ENCODE measurements around the gene PHACTR1. TPM values are rescaled to one million over a fixed set of nuclear protein-coding genes. Genes with fewer than 3 reads are reported as not detected.

The PHACTR1 gene
- total RNA-seq, 1 experiment from 2014 or later: 0.21 TPM

DNA sequence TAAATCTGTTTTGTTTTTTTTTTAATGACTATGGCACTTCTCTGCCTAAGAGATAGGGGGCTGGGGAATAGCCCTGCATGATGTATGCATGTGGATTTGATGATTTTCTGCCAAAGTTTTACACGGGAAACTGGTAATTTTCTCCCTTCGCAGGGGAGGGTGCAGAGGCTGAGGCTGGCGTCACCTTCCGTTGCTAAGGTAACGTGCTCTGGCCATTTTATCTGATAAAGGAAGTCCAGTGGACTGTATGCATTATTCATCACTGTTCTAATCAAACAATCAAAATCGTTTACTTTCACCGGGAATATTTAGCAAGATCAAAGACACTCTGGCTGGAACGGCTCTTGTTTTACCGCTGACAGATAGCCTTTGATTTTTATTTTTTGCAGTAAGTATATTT lies 789 bp downstream of the PHACTR1 start:
- CTCF ChIA-PET: no interaction called here

DNA sequence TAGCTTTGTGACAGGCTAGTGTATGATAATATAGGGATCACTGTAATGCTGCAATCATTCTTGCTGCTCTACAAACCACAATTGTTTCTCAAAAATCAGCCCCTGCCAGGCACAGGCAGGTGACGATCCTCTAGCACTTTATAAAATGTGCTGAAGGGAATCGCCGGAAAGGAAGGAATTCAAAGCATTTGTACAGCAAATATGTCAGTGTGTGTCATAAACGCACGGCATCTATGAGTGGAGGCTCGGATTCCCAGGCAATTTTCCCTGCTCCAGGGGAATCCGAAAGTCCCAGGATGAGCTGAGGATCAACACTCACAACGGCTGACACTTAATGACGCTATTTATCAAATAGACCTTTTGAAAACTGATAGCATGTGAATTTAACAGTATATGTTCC lies 1.4 kb downstream of the PHACTR1 start:
- no peak for DNase-seq
- intact Hi-C loops (cut with micrococcal nuclease; ENCODE audit: unreplicated experiment): no loop called here
- BruUV-seq (replicated peaks): no TSS peak
- no peaks in the 10 kb centered on the region for H3K36me3 Mint-ChIP-seq (ENCODE audit: insufficient read depth, unreplicated experiment)
- no peak overlapping the region for H3K27ac Mint-ChIP-seq (ENCODE audit: unreplicated experiment)
- H3K27me3 Mint-ChIP-seq (ENCODE audit: unreplicated experiment): peaks cover 87% of the 10 kb centered on the region
- CTCF ChIA-PET: no interaction called here
- TF ChIP-seq, protein P1, sequence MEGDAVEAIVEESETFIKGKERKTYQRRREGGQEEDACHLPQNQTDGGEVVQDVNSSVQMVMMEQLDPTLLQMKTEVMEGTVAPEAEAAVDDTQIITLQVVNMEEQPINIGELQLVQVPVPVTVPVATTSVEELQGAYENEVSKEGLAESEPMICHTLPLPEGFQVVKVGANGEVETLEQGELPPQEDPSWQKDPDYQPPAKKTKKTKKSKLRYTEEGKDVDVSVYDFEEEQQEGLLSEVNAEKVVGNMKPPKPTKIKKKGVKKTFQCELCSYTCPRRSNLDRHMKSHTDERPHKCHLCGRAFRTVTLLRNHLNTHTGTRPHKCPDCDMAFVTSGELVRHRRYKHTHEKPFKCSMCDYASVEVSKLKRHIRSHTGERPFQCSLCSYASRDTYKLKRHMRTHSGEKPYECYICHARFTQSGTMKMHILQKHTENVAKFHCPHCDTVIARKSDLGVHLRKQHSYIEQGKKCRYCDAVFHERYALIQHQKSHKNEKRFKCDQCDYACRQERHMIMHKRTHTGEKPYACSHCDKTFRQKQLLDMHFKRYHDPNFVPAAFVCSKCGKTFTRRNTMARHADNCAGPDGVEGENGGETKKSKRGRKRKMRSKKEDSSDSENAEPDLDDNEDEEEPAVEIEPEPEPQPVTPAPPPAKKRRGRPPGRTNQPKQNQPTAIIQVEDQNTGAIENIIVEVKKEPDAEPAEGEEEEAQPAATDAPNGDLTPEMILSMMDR (IDR thresholded peaks at IDR 0.05; ENCODE audit: unreplicated experiment): no peak
- no peaks in the 10 kb centered on the region for H3K9me3 Mint-ChIP-seq (ENCODE audit: low read depth, unreplicated experiment)
- H3K4me1 Mint-ChIP-seq (ENCODE audit: low read depth, unreplicated experiment): no peaks in the 10 kb centered on the region
- H3K4me3 Mint-ChIP-seq (ENCODE audit: low read depth, unreplicated experiment): no peak overlapping the region

More for the DNA sequence above, 789 bp downstream of the PHACTR1 start:
- H3K36me3 Mint-ChIP-seq (ENCODE audit: insufficient read depth, unreplicated experiment): no peaks in the 10 kb centered on the region
- TF ChIP-seq, protein P1 (IDR thresholded peaks at IDR 0.05; ENCODE audit: unreplicated experiment): no peak
- BruUV-seq (replicated peaks): no TSS peak
- no peak overlapping the region for H3K4me3 Mint-ChIP-seq (ENCODE audit: low read depth, unreplicated experiment)
- H3K27ac Mint-ChIP-seq (ENCODE audit: unreplicated experiment): no peak overlapping the region
- intact Hi-C loops (cut with micrococcal nuclease; ENCODE audit: unreplicated experiment): no loop called here
- no peak for DNase-seq
- peaks cover 89% of the 10 kb centered on the region for H3K27me3 Mint-ChIP-seq (ENCODE audit: unreplicated experiment)
- H3K9me3 Mint-ChIP-seq (ENCODE audit: low read depth, unreplicated experiment): no peaks in the 10 kb centered on the region
- no peaks in the 10 kb centered on the region for H3K4me1 Mint-ChIP-seq (ENCODE audit: low read depth, unreplicated experiment)

DNA sequence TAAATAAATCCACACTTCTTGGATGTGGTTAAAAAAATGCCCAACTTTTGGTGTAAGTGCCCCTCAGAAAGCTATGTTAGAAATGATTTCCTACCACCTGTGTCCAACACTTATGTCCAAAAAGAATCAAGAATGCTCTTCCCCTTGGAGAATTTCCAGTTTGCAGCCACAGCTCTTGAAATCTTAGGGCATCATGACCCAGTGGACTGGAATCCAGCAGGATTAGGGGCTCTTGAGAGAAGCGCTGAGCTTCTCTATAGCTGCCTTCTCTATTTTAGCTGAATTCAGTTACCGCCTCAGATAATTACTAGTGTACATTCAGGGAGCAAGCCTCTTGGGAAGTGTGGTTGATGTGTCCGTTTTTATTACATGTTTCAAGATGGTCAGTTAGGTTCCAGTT lies 2.5 kb downstream of the PHACTR1 start:
- no peak overlapping the region for H3K4me3 Mint-ChIP-seq (ENCODE audit: low read depth, unreplicated experiment)
- intact Hi-C loops (cut with micrococcal nuclease; ENCODE audit: unreplicated experiment): no loop called here
- DNase-seq: no peak
- TF ChIP-seq, protein P1 (IDR thresholded peaks at IDR 0.05; ENCODE audit: unreplicated experiment): no peak
- no peaks in the 10 kb centered on the region for H3K9me3 Mint-ChIP-seq (ENCODE audit: low read depth, unreplicated experiment)
- no peaks in the 10 kb centered on the region for H3K36me3 Mint-ChIP-seq (ENCODE audit: insufficient read depth, unreplicated experiment)
- CTCF ChIA-PET: no interaction called here
- H3K27me3 Mint-ChIP-seq (ENCODE audit: unreplicated experiment): peaks cover 79% of the 10 kb centered on the region
- no TSS peak for BruUV-seq (replicated peaks)
- no peak overlapping the region for H3K27ac Mint-ChIP-seq (ENCODE audit: unreplicated experiment)
- H3K4me1 Mint-ChIP-seq (ENCODE audit: low read depth, unreplicated experiment): no peaks in the 10 kb centered on the region

DNA sequence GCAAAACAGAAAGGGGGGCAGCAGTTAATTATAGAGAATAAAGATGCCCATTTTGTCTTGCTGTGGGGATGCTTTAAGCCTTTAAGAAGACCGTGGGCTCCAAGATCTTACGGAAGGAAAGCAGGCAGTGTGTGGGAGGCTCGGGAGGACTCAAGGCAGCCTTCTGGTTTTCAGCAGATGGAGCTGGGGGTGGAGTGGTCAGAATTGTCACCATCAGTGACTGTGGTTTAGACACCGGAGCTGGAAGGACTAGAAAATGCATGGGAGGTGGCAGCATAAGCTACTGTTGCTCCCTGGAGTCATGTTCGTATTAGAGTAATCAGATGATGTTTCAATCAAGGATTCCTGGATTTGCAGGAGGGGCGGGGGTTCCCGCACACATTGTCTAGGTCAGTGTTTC lies 3.7 kb downstream of the PHACTR1 start:
- intact Hi-C loops (cut with micrococcal nuclease; ENCODE audit: unreplicated experiment): no loop called here
- DNase-seq: no peak
- TF ChIP-seq, protein P1 (IDR thresholded peaks at IDR 0.05; ENCODE audit: unreplicated experiment): no peak
- Mint-ChIP-seq H3K27me3 (ENCODE audit: unreplicated experiment) (peaks cover 80% of the 10 kb centered on the region), H3K4me3 (ENCODE audit: low read depth, unreplicated experiment) (no peak overlapping the region), H3K9me3 (ENCODE audit: low read depth, unreplicated experiment) (no peaks in the 10 kb centered on the region), H3K4me1 (ENCODE audit: low read depth, unreplicated experiment) (no peaks in the 10 kb centered on the region), H3K36me3 (ENCODE audit: insufficient read depth, unreplicated experiment) (no peaks in the 10 kb centered on the region), H3K27ac (ENCODE audit: unreplicated experiment) (no peak overlapping the region)
- no TSS peak for BruUV-seq (replicated peaks)
- CTCF ChIA-PET: no interaction called here

All from Calu3 (cell line).